LNCAP (cell line): ENCODE measurements around the gene TAF9.

Experiments
- TF ChIP-seq, protein P1 (sequence below): fragments of 450-650 bp; IDR thresholded peaks from 2 replicates; pipeline ENCODE4 v1.5.1; 2017; ENCODE audit warnings: mild to moderate bottlenecking

The TAF9 gene

DNA sequence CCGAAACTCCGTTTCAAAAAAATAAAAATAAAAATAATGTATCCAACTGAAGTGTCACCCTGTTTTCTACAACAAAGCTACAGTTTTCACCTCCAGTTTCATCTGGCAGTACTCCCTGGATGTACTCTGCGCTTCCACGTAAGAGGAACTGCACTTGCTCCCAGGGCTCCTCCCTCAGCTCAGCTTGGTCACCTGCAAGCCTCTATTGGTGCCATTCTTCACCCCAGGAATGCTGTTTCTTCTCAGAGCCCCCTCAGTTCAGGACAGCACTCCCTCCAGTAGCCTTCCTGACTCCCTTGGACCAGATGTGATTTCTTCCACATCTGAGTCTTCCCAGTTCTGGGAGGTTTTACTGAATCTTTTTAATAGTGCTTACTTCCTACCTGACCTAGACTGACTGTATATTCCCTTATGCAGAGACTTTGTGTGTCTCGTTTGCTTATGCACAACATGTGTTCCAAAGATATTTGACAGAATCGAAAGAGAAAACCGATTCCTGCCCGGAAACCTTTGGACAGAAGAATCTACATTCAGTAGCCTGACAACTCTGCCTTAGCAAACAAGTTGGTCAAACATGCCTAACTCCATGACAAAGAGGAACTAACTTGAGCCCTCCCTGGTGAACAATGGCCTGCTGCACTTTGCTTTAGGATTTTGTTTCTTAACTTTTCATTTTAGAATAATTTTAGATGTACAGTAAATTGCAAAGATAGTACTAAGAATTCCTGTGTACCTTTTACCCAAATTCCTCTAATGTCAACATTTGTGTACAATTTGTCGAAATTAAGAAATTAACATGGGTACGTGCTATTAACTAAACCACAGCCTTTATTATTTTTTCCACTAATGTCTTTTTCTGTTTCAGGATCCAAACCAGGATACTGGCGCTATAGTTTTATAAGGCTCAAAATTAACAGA lies 37.5 kb downstream of the TAF9 start:
- TF ChIP-seq, protein P1, sequence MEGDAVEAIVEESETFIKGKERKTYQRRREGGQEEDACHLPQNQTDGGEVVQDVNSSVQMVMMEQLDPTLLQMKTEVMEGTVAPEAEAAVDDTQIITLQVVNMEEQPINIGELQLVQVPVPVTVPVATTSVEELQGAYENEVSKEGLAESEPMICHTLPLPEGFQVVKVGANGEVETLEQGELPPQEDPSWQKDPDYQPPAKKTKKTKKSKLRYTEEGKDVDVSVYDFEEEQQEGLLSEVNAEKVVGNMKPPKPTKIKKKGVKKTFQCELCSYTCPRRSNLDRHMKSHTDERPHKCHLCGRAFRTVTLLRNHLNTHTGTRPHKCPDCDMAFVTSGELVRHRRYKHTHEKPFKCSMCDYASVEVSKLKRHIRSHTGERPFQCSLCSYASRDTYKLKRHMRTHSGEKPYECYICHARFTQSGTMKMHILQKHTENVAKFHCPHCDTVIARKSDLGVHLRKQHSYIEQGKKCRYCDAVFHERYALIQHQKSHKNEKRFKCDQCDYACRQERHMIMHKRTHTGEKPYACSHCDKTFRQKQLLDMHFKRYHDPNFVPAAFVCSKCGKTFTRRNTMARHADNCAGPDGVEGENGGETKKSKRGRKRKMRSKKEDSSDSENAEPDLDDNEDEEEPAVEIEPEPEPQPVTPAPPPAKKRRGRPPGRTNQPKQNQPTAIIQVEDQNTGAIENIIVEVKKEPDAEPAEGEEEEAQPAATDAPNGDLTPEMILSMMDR = no peak

DNA sequence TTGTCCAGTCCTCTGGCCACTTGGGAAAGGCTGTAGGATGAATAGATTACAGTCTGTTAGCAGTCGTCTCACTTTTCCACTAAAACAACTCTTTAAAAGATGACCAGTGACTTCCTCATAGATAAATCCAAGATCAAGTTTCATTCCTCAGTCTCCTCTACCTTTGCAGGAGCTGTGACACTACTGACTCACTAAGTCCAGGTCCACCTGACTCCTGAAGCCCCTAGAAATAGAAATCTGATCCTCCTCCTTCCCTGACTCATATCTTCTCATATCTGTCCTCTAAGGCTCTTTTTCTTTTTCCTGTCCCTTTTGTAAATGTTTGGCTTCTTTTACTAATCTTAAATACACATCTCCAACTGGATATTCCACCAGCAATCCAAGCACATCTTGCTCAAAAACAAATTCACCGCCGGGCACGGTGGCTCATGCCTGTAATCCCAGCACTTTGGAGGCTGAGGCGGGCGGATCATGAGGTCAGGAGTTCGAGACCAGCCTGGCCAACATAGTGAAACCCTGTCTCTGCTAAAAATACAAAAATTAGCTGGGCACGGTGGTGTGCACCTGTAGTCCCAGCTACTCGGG lies 39.3 kb downstream of the TAF9 start:
- TF ChIP-seq, protein P1 = no peak

DNA sequence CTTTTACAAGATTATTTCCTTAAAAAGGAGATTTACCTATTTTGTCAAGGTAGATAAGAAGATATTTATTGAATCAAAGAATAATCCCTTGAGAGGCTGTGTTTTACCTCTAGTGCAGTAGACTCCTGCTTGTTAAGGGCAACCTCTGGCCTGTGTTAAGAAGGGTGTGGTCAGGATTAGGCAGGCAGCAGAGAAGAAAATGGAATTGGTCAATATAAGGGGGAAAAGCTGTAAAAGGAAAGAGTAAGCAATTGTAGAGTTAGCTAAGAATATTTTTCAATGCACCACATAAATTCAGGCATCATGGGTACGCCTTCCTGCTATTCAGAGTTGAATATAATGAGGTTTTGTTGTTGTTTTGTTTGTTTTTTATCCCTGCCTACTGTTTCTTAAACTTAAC lies 43.0 kb downstream of the TAF9 start:
- TF ChIP-seq, protein P1 = no peak

DNA sequence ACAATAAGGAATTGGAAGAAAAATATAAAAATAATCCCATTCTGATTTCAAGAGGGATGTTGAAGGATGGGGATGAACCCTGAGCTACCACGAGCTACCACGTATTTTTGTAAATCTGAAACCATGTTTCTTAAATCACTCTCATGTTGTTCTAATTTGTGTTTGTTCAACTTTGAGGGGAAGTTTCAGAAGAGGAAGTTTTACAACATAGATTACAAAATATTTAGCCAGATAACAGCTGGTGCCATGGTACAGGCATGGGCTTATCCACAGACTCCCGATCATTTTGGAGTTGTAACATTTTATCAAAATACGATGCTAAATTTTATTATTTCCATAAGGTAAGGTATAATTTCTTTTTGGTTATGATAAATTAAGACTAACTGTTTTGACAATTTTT lies 51.9 kb downstream of the TAF9 start:
- TF ChIP-seq, protein P1 = no peak

DNA sequence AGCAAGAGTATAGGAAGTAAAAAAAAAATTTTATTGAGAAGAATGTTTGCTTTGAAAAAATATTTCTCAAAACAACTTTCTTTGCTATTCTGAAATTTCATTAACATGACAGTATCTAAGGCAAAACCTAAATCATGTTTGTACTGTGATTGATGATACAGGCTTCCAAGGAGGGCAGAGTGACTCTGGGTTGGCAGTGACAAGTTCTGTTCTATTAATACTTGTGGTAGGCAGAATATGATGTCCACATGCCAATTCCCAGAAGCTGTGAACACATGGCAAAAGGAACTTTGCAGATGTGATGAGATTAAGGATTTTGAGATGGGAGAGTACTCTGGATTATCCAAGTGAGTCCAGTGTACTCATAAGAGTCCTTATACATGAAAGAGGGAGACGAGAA lies 53.3 kb downstream of the TAF9 start:
- TF ChIP-seq, protein P1 = no peak
